HepG2 (cell line): ENCODE data around the gene PEX11G. TPM values are rescaled to one million over a fixed set of nuclear protein-coding genes. Genes with fewer than 3 reads are reported as not detected.

Experiments used
- ATAC-seq: fragments of 200-7000 bp; cut with Tn5 transposase; 3 replicates; pipeline ENCODE4 v1.9.1; 2020; ENCODE audit warnings: mild to moderate bottlenecking, moderate library complexity
- BruUV-seq: library from RNA; stranded (reverse); fragments of 400-500 nt; replicated peaks from 2 replicates; lab custom pipeline; 2021; lab: Mats Ljungman, UMichigan
- CTCF ChIA-PET: fragments of 300-600 bp; formaldehyde crosslinking; extraction: SDS; loops from one replicate; lab custom pipeline; 2021; ENCODE audit warnings: low total read pairs, inconsistent platforms, low intra/inter-chr PET ratio; lab: Yijun Ruan, JAX
- POLR2A ChIA-PET: fragments of 350-600 bp; sonication (Branson Sonifier 250); formaldehyde crosslinking; loops from one replicate; lab custom pipeline; 2020; ENCODE audit warnings: antibody characterized with exemption, inconsistent platforms; lab: Yijun Ruan, JAX
- DNase-seq: peaks from one replicate; pipeline ENCODE4 v3.0.0-alpha.2; 2015; ENCODE audit warnings: low spot score
- FAIRE-seq: peaks from 3 replicates; lab custom pipeline; 2011; peaks lifted over from hg19 to GRCh38; lab: Jason Lieb, UNC
- H2AFZ ChIP-seq: one replicate; pipeline ENCODE4 v1.6.1; 2011; ENCODE audit warnings: low read length, inconsistent platforms
- H3K27ac ChIP-seq: fragments of 300-600 bp; 3 replicates; pipeline ENCODE4 v1.8.0; 2011; ENCODE audit warnings: mixed run types, mild to moderate bottlenecking, mixed read lengths, low read length, inconsistent platforms; ENCODE audit not compliant: insufficient read depth; ENCODE audit errors: extremely low read length
- H3K27me3 ChIP-seq, 2 experiments: fragments of 200-600 bp in 1 of 2; 2 replicates in 1 of 2; 3 replicates in 1 of 2; pipeline versions ENCODE4 v1.6.0 to v1.8.0; 2011; ENCODE audit warnings: low read length in 2 of 2, mild to moderate bottlenecking in 2 of 2, moderate library complexity in 2 of 2, inconsistent platforms in 1 of 2; ENCODE audit not compliant: insufficient read depth in 2 of 2, control insufficient read depth in 1 of 2
- H3K36me3 ChIP-seq, 2 experiments: fragments of 200-600 bp in 1 of 2; replicated peaks in 1 of 2; 2 replicates in 1 of 2; 3 replicates in 1 of 2; pipeline versions ENCODE4 v1.5.1 to v1.8.0; 2011; ENCODE audit warnings: low read length in 2 of 2, inconsistent platforms in 1 of 2; ENCODE audit not compliant: insufficient read depth in 2 of 2, control insufficient read depth in 1 of 2
- H3K4me1 ChIP-seq: 2 replicates; pipeline ENCODE4 v1.5.1; 2012; ENCODE audit warnings: low read length, inconsistent platforms; ENCODE audit not compliant: insufficient read depth
- H3K4me2 ChIP-seq: 2 replicates; pipeline ENCODE4 v1.6.0; 2011; ENCODE audit warnings: low read depth, low read length, inconsistent platforms
- H3K4me3 ChIP-seq, 3 experiments: fragments of 200-600 bp in 1 of 3; sonication (generic), shearing (Covaris generic) in 1 of 3; replicated peaks in 1 of 3; 2 replicates each; pipeline ENCODE4 v1.5.1; 2011 to 2016; ENCODE audit warnings: low read length in 3 of 3, inconsistent platforms in 2 of 3, low read depth in 2 of 3, mild to moderate bottlenecking in 2 of 3, control low read depth in 1 of 3, mixed read lengths in 1 of 3; ENCODE audit not compliant: insufficient read depth in 1 of 3
- H3K79me2 ChIP-seq: one replicate; pipeline ENCODE4 v1.6.1; 2011; ENCODE audit warnings: low read length, inconsistent platforms; ENCODE audit not compliant: insufficient read depth
- H3K9ac ChIP-seq: 2 replicates; pipeline ENCODE4 v1.6.0; 2011; ENCODE audit warnings: mild to moderate bottlenecking, low read depth, low read length, inconsistent platforms; ENCODE audit not compliant: insufficient read depth
- H3K9me3 ChIP-seq: 2 replicates; pipeline ENCODE4 v1.5.1; 2012; ENCODE audit warnings: mild to moderate bottlenecking, low read length
- H4K20me1 ChIP-seq: 2 replicates; pipeline ENCODE4 v1.6.0; 2011; ENCODE audit warnings: inconsistent platforms, mild to moderate bottlenecking, low read length, moderate library complexity; ENCODE audit not compliant: insufficient read depth
- ARID5B ChIP-seq: IDR thresholded peaks from 2 replicates; pipeline ENCODE4 v1.4.0; 2020; ENCODE audit warnings: mild to moderate bottlenecking, missing genetic modification reagents
- GATAD1 ChIP-seq: IDR thresholded peaks from 2 replicates; pipeline ENCODE4 v1.6.1; 2016; ENCODE audit warnings: missing genetic modification reagents, missing compliant biosample characterization
- KAT8 ChIP-seq: IDR thresholded peaks from 2 replicates; pipeline ENCODE4 v1.6.1; 2016; ENCODE audit warnings: missing genetic modification reagents, missing compliant biosample characterization
- MEIS1 ChIP-seq: sonication (generic); formaldehyde crosslinking; IDR thresholded peaks from 2 replicates; pipeline ENCODE4 v1.9.0; 2021; ENCODE audit warnings: mild to moderate bottlenecking, missing genetic modification reagents, moderate library complexity, borderline replicate concordance
- RBM39 ChIP-seq: fragments of 200-400 bp; formaldehyde crosslinking; IDR thresholded peaks from one replicate; pipeline ENCODE4 v1.6.1; 2018; ENCODE audit warnings: antibody characterized with exemption, mild to moderate bottlenecking, low read depth, low read length; ENCODE audit not compliant: poor library complexity, severe bottlenecking
- SIX1 ChIP-seq: sonication (generic); formaldehyde crosslinking; IDR thresholded peaks from 2 replicates; pipeline ENCODE4 v1.4.0; 2020; ENCODE audit warnings: missing genetic modification reagents, borderline replicate concordance
- SKI ChIP-seq: fragments of 450-650 bp; IDR thresholded peaks from one replicate; pipeline ENCODE4 v1.6.1; 2018; ENCODE audit warnings: mild to moderate bottlenecking; ENCODE audit not compliant: partially characterized antibody
- TBX2 ChIP-seq: sonication (generic); formaldehyde crosslinking; IDR thresholded peaks from 2 replicates; pipeline ENCODE4 v1.5.0; 2020; ENCODE audit warnings: missing genetic modification reagents, mild to moderate bottlenecking, borderline replicate concordance
- YY1 ChIP-seq: IDR thresholded peaks from 2 replicates; pipeline ENCODE4 v1.6.1; 2011; ENCODE audit warnings: low read length, low read depth, moderate library complexity, mild to moderate bottlenecking; ENCODE audit not compliant: insufficient read depth, insufficient replicate concordance
- ZNF281 ChIP-seq: sonication (generic); formaldehyde crosslinking; IDR thresholded peaks from 2 replicates; pipeline ENCODE4 v1.4.0; 2020; ENCODE audit warnings: missing genetic modification reagents, borderline replicate concordance
- ZNF629 ChIP-seq: sonication (generic); formaldehyde crosslinking; conservative IDR thresholded peaks from 2 replicates; pipeline ENCODE4 v1.5.0; 2020; ENCODE audit warnings: missing genetic modification reagents
- ZNF792 ChIP-seq: IDR thresholded peaks from 2 replicates; pipeline ENCODE4 v1.6.1; 2016
- ZZZ3 ChIP-seq: sonication (generic); formaldehyde crosslinking; IDR thresholded peaks from 2 replicates; pipeline ENCODE4 v1.4.0; 2020; ENCODE audit warnings: missing genetic modification reagents, mild to moderate bottlenecking, borderline replicate concordance
- WGBS: methylation state at CpG from one replicate; pipeline ENCODE4 v1.1.6; 2017; ENCODE audit warnings: low lambda C conversion rate; 5-methylcytosine and 5-hydroxymethylcytosine counted together
- in situ Hi-C: cut with HindIII; loops from 2 replicates; pipeline ENCODE4 v1.10.0; 2017; ENCODE audit warnings: low pct_unique_long_range_greater_than_20kb; ENCODE audit not compliant: extremely low pct_ligation_motif_present
- intact Hi-C: fragments of 100-400 bp; cut with micrococcal nuclease; formaldehyde crosslinking; loops from one replicate; pipeline ENCODE4 v1.10.0; 2022; ENCODE audit not compliant: unreplicated experiment
- polyA plus RNA-seq, 8 experiments: library from polyadenylated mRNA; depleted of rRNA in 3 of 8; stranded (reverse) in 7 of 8; unstranded in 1 of 8; fragments of >200 nt; fragmentation: Illumina TruSeq in 4 of 8; extraction: Trizol in 4 of 8; gene quantifications; 2 replicates each; pipeline versions ENCODE4 v1.2.1 to v1.2.3, GENCODE V29; 2011 to 2016; ENCODE audit warnings: low read depth in 4 of 8, missing spikeins in 1 of 8, mixed read lengths in 1 of 8; ENCODE audit not compliant: insufficient read depth in 1 of 8
- total RNA-seq, 5 experiments: library from RNA; depleted of rRNA; stranded (reverse); fragments of >200 nt; fragmentation: Illumina TruSeq; extraction: Trizol; gene quantifications; 2 replicates each; pipeline ENCODE4 v1.2.3, GENCODE V29; 2016; ENCODE audit warnings: low read depth in 1 of 5

Gene PEX11G
- total and polyA plus RNA-seq, 2 of the 13 experiments (the other 11 are each of a cell fraction or from before 2014, with no cell fraction given), result not detected

GRCh38 chr19:7535047-7535997 lies 46.5 kb upstream of the PEX11G start, which contains the start of gene PNPLA6:
Gene PNPLA6, plus strand, starts transcription at chr19:7535717. Its CDS starts 72 bp downstream, at chr19:7535789.
- ChIA-PET POLR2A (interaction anchor here (0.8 to 2.1 kb wide), 4 partner anchors 13 to 338 kb away, joined by 3 to 13 read pairs (median 4); partner anchors contain the start of gene MCOLN1), CTCF (no interaction called here)
- intact Hi-C loops, result no loop called here
- in situ Hi-C loops, result no loop called here
- Histone ChIP-seq H4K20me1 (no peaks in the 10 kb centered on the region), H3K36me3 (peaks cover 0 to 4% of the 10 kb centered on the region in 2 experiments; a peak in 2 of 5 replicates), H3K27me3 (no peaks in the 10 kb centered on the region; a peak in 1 of 5 replicates), H2AFZ (peak within 1 kb of the TSS; percentile 70), H3K4me3 (peak within 1 kb of the TSS; percentile 91 to 97 (median 94)), H3K4me1 (peaks cover 14% of the 10 kb centered on the region), H3K27ac (peak within 1 kb of the TSS; percentile 84), H3K79me2 (no peaks in the 10 kb centered on the region), H3K9me3 (no peaks in the 10 kb centered on the region), H3K9ac (peak within 1 kb of the TSS; percentile 81), H3K4me2 (peak within 1 kb of the TSS; percentile 89)
- peak; percentile 85 for ATAC-seq
- no TSS peak for BruUV-seq
- WGBS, result 53% methylated on average over 20 of the region's 76 CpGs
- peak; percentile 76 for DNase-seq
- FAIRE-seq, result no peak
- peak; percentile 100 for TF ChIP-seq ZNF629 (CRISPR knock-in tag)
- TF ChIP-seq ZNF792, result 0 out of 2 replicates have a peak, but pooled peaks have one; percentile 33
- TF ChIP-seq YY1, result peak; percentile 85
- TF ChIP-seq GATAD1, result peak; percentile 88
- TF ChIP-seq SKI, result no peak
- TF ChIP-seq MEIS1 (CRISPR knock-in tag), result 0 out of 2 replicates have a peak, but pooled peaks have one; percentile 57
- no peak for TF ChIP-seq SIX1
- TF ChIP-seq RBM39, result peak; percentile 57
- TF ChIP-seq ARID5B, result peak; percentile 49
- peak; percentile 67; the same call in 1 of the 2 replicates for TF ChIP-seq ZZZ3 (CRISPR knock-in tag)
- TF ChIP-seq TBX2 (CRISPR knock-in tag), result peak; percentile 68
- TF ChIP-seq ZNF281 (CRISPR knock-in tag), result peak; percentile 9; the same call in 1 of the 2 replicates
- TF ChIP-seq KAT8 (CRISPR knock-in tag), result peak; percentile 81
